GM23338 (cell line): Measurements from ENCODE around the gene HDAC9. TPM values are rescaled to one million over a fixed set of nuclear protein-coding genes. Genes with fewer than 3 reads are reported as not detected.

Experiments used
- ATAC-seq: fragments of 200-7000 bp; cut with Tn5 transposase; 3 replicates; pipeline ENCODE4 v1.9.1; 2020
- DNase-seq: peaks from one replicate; pipeline ENCODE4 v3.0.0-alpha.2; 2015; ENCODE audit warnings: low spot score
- H2AFZ ChIP-seq: fragments of 200-600 bp; sonication (generic); 2 replicates; pipeline ENCODE4 v1.8.0; 2016; ENCODE audit warnings: antibody characterized with exemption, mild to moderate bottlenecking, moderate library complexity
- H3F3A ChIP-seq: fragments of 200-600 bp; sonication (generic); replicated peaks from 2 replicates; pipeline ENCODE4 v1.8.0; 2017; ENCODE audit warnings: antibody characterized with exemption, mixed run types, low read depth
- H3K27ac ChIP-seq: fragments of 200-600 bp; sonication (generic); 2 replicates; pipeline ENCODE4 v1.6.1; 2016; ENCODE audit warnings: low read depth
- H3K27me3 ChIP-seq: fragments of 200-600 bp; sonication (generic); 2 replicates; pipeline ENCODE4 v1.8.0; 2016; ENCODE audit warnings: mild to moderate bottlenecking, mixed run types, moderate library complexity; ENCODE audit not compliant: insufficient read depth
- H3K36me3 ChIP-seq: fragments of 200-600 bp; sonication (generic); 2 replicates; pipeline ENCODE4 v1.8.0; 2016; ENCODE audit warnings: mild to moderate bottlenecking; ENCODE audit not compliant: insufficient read depth
- H3K4me1 ChIP-seq: fragments of 200-600 bp; sonication (generic); 2 replicates; pipeline ENCODE4 v1.8.0; 2016; ENCODE audit warnings: mild to moderate bottlenecking, moderate library complexity; ENCODE audit not compliant: insufficient read depth
- H3K4me2 ChIP-seq: fragments of 200-600 bp; sonication (generic); 2 replicates; pipeline ENCODE4 v1.7.1; 2017; ENCODE audit warnings: mixed run types
- H3K4me3 ChIP-seq: fragments of 200-600 bp; sonication (generic); 2 replicates; pipeline ENCODE4 v1.6.1; 2016; ENCODE audit warnings: mixed run types
- H3K79me2 ChIP-seq: fragments of 200-600 bp; sonication (generic); replicated peaks from 2 replicates; pipeline ENCODE4 v1.8.0; 2017; ENCODE audit warnings: mild to moderate bottlenecking; ENCODE audit not compliant: insufficient read depth
- H3K9me2 ChIP-seq: fragments of 200-600 bp; sonication (generic); 2 replicates; pipeline ENCODE4 v1.8.0; 2017; ENCODE audit not compliant: insufficient read depth
- H4K20me1 ChIP-seq: fragments of 200-600 bp; sonication (generic); replicated peaks from 2 replicates; pipeline ENCODE4 v1.8.0; 2017; ENCODE audit warnings: mild to moderate bottlenecking; ENCODE audit not compliant: insufficient read depth
- H3K27ac Mint-ChIP-seq: 2 replicates; pipeline ENCODE4 v1.8.0; 2020; ENCODE audit warnings: inconsistent platforms, mild to moderate bottlenecking, moderate library complexity, mixed read lengths
- H3K27me3 Mint-ChIP-seq: 3 replicates; pipeline ENCODE4 v1.8.0; 2022; ENCODE audit warnings: low read depth, mild to moderate bottlenecking, moderate library complexity, mixed read lengths, inconsistent platforms; ENCODE audit not compliant: insufficient read depth, poor library complexity
- H3K36me3 Mint-ChIP-seq: 3 replicates; pipeline ENCODE4 v1.8.0; 2021; ENCODE audit warnings: low read depth, mild to moderate bottlenecking, inconsistent platforms, moderate library complexity, mixed read lengths
- H3K4me1 Mint-ChIP-seq: 3 replicates; pipeline ENCODE4 v1.8.0; 2020; ENCODE audit warnings: mild to moderate bottlenecking, inconsistent platforms, mixed read lengths
- H3K4me3 Mint-ChIP-seq: 3 replicates; pipeline ENCODE4 v1.8.0; 2021; ENCODE audit warnings: moderate library complexity, mild to moderate bottlenecking, inconsistent platforms, mixed read lengths
- H3K9me3 Mint-ChIP-seq: 3 replicates; pipeline ENCODE4 v1.8.0; 2020; ENCODE audit warnings: moderate library complexity, mild to moderate bottlenecking, inconsistent platforms, mixed read lengths
- CREB1 ChIP-seq: fragments of 250-450 bp; sonication (Bioruptor Pico); IDR thresholded peaks from 2 replicates; pipeline ENCODE4 v1.5.0; 2020; ENCODE audit warnings: low read depth, mild to moderate bottlenecking, moderate library complexity
- CTCF ChIP-seq, 2 experiments: fragments of 200-600 bp in 1 of 2; sonication (generic) in 1 of 2; conservative IDR thresholded peaks; 2 replicates each; pipeline versions ENCODE4 v1.5.1 to v1.6.1; 2016 to 2017; ENCODE audit warnings: antibody characterized with exemption in 2 of 2, low read depth in 2 of 2, mild to moderate bottlenecking in 2 of 2, moderate library complexity in 1 of 2
- EZH2 ChIP-seq: fragments of 200-600 bp; sonication (generic); IDR thresholded peaks from one replicate; pipeline ENCODE4 v1.8.0; 2017; ENCODE audit warnings: antibody characterized with exemption, mild to moderate bottlenecking, low read depth; ENCODE audit not compliant: unreplicated experiment
- EZH2phosphoT487 ChIP-seq: fragments of 200-600 bp; sonication (generic); IDR thresholded peaks from one replicate; pipeline ENCODE4 v1.8.1; 2018; ENCODE audit warnings: antibody characterized with exemption; ENCODE audit not compliant: unreplicated experiment
- JUNB ChIP-seq: IDR thresholded peaks from one replicate; pipeline ENCODE4 v1.6.1; 2016; ENCODE audit warnings: antibody characterized with exemption; ENCODE audit not compliant: unreplicated experiment
- NANOG ChIP-seq: IDR thresholded peaks from 2 replicates; pipeline ENCODE4 v1.6.1; 2016; ENCODE audit warnings: antibody characterized with exemption, borderline replicate concordance
- POLR2AphosphoS5 ChIP-seq: IDR thresholded peaks from 2 replicates; pipeline ENCODE4 v1.6.1; 2016; ENCODE audit warnings: antibody characterized with exemption, low read depth
- REST ChIP-seq: IDR thresholded peaks from one replicate; pipeline ENCODE4 v1.6.1; 2018; ENCODE audit warnings: antibody characterized with exemption; ENCODE audit not compliant: unreplicated experiment
- STAT1 ChIP-seq: IDR thresholded peaks from one replicate; pipeline ENCODE4 v1.6.1; 2016; ENCODE audit warnings: antibody characterized with exemption; ENCODE audit not compliant: unreplicated experiment
- ZNF114 ChIP-seq: fragments of 250-450 bp; sonication (Bioruptor Pico); IDR thresholded peaks from 2 replicates; pipeline ENCODE4 v1.5.0; 2020; ENCODE audit warnings: mild to moderate bottlenecking, moderate library complexity
- ZNF331 ChIP-seq: fragments of 250-450 bp; sonication (Bioruptor Pico); IDR thresholded peaks from 2 replicates; pipeline ENCODE4 v1.5.0; 2020; ENCODE audit warnings: low read depth, mild to moderate bottlenecking, moderate library complexity
- ZNF462 ChIP-seq: fragments of 250-450 bp; sonication (Bioruptor Pico); IDR thresholded peaks from 2 replicates; pipeline ENCODE4 v1.5.0; 2020; ENCODE audit warnings: mild to moderate bottlenecking, moderate library complexity
- polyA plus RNA-seq: library from polyadenylated mRNA; unstranded; fragments of >200 nt; fragmentation: Nextera tagmentation; extraction: Ambion mirVana; gene quantifications from 2 replicates; pipeline ENCODE4 v1.2.1, GENCODE V29; 2016
- total RNA-seq: library from RNA; depleted of rRNA; stranded (reverse); fragments of >200 nt; shearing (Covaris generic); gene quantifications from 2 replicates; pipeline ENCODE4 v1.2.3, GENCODE V29; 2014
- TF ChIP-seq, protein P1 (sequence below): IDR thresholded peaks from 2 replicates; pipeline ENCODE4 v1.6.1; 2016; ENCODE audit warnings: antibody characterized with exemption

The HDAC9 gene
- total and polyA plus RNA-seq, 2 experiments from 2014 or later = 8.3 to 18.5 TPM

DNA sequence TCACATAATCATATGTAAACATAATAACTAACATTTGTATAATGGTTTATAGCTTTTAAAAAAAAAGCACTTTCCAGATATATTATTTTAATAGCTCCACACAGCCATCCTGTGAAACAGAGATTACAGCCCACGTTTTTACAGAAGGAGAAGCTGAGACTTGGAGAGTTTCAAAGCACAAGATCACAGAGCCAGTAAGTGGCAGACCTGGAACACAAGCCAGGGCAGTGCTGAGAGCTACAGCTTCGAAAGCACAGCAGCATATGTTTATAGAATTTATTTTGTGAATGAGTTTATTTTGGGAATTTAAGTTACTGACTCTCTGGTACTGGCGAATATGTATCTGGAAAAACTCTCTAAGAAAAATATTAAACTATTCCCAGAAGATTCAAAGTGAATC lies 149.4 kb downstream of the HDAC9 start:
- ATAC-seq (no peak), DNase-seq (no peak)
- Histone ChIP-seq H3K36me3 (no peaks in the 10 kb centered on the region), H3K4me2 (no peak overlapping the region), H3K27ac (no peak overlapping the region), H3K79me2 (no peaks in the 10 kb centered on the region), H3F3A (no peaks in the 10 kb centered on the region), H3K4me1 (no peaks in the 10 kb centered on the region), H3K9me2 (no peaks in the 10 kb centered on the region), H3K27me3 (no peaks in the 10 kb centered on the region), H4K20me1 (no peaks in the 10 kb centered on the region), H3K4me3 (no peak overlapping the region), H2AFZ (no peak overlapping the region)
- Mint-ChIP-seq H3K4me3 (no peak overlapping the region), H3K36me3 (peaks cover 5% of the 10 kb centered on the region), H3K9me3 (no peaks in the 10 kb centered on the region), H3K4me1 (no peaks in the 10 kb centered on the region), H3K27ac (no peak overlapping the region), H3K27me3 (no peaks in the 10 kb centered on the region)
- TF ChIP-seq JUNB (no peak), ZNF114 (CRISPR knock-in tag) (no peak), REST (no peak), EZH2phosphoT487 (no peak), ZNF331 (no peak), NANOG (no peak), CTCF (conservative IDR thresholded peaks at IDR 0.05; ENCODE audit: low read depth in 2 of 2) (no peak), STAT1 (no peak), EZH2 (no peak), ZNF462 (no peak), CREB1 (CRISPR knock-in tag) (no peak), POLR2AphosphoS5 (no peak)
- TF ChIP-seq, protein P1, sequence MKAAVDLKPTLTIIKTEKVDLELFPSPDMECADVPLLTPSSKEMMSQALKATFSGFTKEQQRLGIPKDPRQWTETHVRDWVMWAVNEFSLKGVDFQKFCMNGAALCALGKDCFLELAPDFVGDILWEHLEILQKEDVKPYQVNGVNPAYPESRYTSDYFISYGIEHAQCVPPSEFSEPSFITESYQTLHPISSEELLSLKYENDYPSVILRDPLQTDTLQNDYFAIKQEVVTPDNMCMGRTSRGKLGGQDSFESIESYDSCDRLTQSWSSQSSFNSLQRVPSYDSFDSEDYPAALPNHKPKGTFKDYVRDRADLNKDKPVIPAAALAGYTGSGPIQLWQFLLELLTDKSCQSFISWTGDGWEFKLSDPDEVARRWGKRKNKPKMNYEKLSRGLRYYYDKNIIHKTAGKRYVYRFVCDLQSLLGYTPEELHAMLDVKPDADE = no peak
